Activated gamma-delta T cell treated with Interleukin-2 at 50 U/mL for 16 hours (primary cell): ENCODE data around the gene COL18A1.

Source experiments
- DNase-seq: peaks from one replicate; pipeline ENCODE4 v3.0.0-alpha.2; 2020

Gene COL18A1

GRCh38 chr21:45383615-45384201 is 21.3 kb upstream of the COL18A1 start:
- DNase-seq, result no peak

- no peak for DNase-seq
These were observed 20.1 kb upstream of the COL18A1 start for GRCh38 chr21:45384656-45385548.

- DNase-seq, result no peak
These were observed 19.4 kb upstream of the COL18A1 start for GRCh38 chr21:45385549-45386050.

GRCh38 chr21:45386336-45386727 is 18.6 kb upstream of the COL18A1 start:
- no peak for DNase-seq

GRCh38 chr21:45386728-45387371 is 18.1 kb upstream of the COL18A1 start:
- no peak for DNase-seq

- DNase-seq, result no peak
These were observed 17.5 kb upstream of the COL18A1 start for GRCh38 chr21:45387506-45387905.

- DNase-seq, result no peak
These were observed 16.9 kb upstream of the COL18A1 start for GRCh38 chr21:45388011-45388521.

- no peak for DNase-seq
These were observed 16.2 kb upstream of the COL18A1 start for GRCh38 chr21:45388611-45389296.

GRCh38 chr21:45390121-45390751 is 14.7 kb upstream of the COL18A1 start:
- no peak for DNase-seq

- no peak for DNase-seq
These were observed 13.9 kb upstream of the COL18A1 start for GRCh38 chr21:45390831-45391742.

GRCh38 chr21:45391743-45392572 is 13.0 kb upstream of the COL18A1 start:
- DNase-seq, result no peak

- no peak for DNase-seq
These were observed 12.4 kb upstream of the COL18A1 start for GRCh38 chr21:45392573-45392971.

- no peak for DNase-seq
These were observed 11.9 kb upstream of the COL18A1 start for GRCh38 chr21:45393021-45393420.

GRCh38 chr21:45393833-45394638 is 10.9 kb upstream of the COL18A1 start:
- DNase-seq, result no peak

GRCh38 chr21:45396620-45396995 is 8.4 kb upstream of the COL18A1 start:
- DNase-seq, result no peak

- DNase-seq, result no peak
These were observed 7.6 kb upstream of the COL18A1 start for GRCh38 chr21:45397381-45397780.

GRCh38 chr21:45401054-45401518 is 3.9 kb upstream of the COL18A1 start:
- no peak for DNase-seq

GRCh38 chr21:45401916-45402900 is 2.8 kb upstream of the COL18A1 start:
- no peak for DNase-seq
